Amygdala (tissue), 56 donors: ENCODE results near the gene MLST8.
"Not testable (repeated sequence)": the region's sequence is repeated elsewhere in the genome, so short reads cannot be mapped to it uniquely, and the experiment has no call there.

ENCODE experiments used
- DNase-seq, 56 donors: peaks; one replicate each; lab custom pipeline; 2025; lab: John Stamatoyannopoulos, UW

Gene MLST8

DNA sequence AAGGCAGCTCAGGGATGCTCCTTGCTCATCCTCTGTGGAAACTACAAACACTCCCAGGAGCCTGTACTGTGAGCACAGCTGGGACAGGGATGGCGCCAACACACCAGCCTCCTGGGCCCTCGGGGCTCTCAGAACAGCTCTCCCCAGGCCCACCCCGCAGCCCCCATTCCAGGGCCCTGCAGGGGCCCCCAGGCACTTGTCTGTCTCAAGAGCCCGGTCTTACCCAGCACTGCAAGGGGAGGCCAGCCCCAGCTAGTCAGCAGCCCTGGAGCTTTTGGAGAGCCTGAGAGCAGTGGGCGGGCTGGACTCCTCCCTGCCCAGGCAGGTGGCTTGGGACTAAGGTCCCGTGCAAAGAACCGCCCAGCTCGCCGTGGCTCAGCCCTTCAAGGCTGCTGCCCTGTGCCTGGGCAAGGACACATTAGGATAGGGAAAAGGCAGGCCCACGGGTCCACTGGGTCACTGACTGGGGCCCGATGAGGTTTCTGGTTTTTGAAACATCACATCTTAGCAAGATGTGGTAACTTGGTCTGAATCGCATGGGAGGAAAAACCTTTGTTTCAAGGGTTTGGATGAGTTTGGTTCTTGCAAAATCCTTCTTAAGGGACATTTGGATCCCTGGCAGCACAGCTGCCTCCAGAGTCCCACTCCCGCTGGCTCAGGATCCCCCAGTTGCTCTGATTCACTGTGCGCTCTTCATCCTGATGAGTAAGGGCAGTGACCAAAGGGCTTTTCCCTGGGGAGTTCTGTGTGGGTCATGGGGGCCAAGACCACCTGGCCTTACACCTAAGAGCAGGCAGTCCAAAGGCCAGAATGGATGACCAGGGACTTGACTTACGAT lies 33.8 kb downstream of the MLST8 start:
- no peak for DNase-seq

DNA sequence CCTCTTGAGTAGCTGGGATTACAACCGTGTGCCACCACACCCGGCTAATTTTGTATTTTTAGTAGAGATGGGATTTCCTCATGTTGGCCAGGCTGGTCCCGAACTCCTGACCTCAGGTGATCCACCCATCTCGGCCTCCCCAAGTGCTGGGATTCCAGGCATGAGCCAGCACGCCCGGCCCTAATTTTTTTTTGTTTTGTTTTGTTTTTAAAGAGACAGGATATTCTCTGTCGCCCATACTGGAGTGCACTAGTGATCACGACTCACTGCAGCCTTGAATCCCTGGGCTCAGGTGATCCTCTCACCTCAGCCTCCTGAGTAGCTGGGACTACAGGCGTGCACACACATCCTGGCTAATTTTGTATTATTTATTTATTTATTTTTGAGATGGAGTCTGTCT lies 35.1 kb downstream of the MLST8 start:
- not testable (repeated sequence) for DNase-seq

DNA sequence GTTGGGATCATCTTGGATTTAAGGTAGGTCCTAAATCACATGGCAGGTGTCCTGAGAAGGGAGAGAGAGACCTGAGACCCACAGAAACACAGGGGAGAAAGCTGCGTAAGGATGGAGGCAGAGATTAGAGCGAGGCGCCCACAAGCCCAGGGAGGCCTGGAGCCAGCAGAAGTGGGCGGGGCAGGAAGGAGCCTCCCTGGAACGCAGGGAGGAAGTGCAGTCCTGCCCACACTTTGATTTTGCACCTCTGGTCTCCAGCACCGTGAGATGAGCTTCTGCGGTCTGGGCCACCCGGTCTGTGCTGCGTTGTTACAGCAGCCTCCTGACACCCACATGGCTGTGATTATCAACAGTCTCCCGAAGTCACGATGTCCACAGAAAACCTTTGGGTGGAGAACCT lies 37.3 kb downstream of the MLST8 start:
- no peak for DNase-seq

DNA sequence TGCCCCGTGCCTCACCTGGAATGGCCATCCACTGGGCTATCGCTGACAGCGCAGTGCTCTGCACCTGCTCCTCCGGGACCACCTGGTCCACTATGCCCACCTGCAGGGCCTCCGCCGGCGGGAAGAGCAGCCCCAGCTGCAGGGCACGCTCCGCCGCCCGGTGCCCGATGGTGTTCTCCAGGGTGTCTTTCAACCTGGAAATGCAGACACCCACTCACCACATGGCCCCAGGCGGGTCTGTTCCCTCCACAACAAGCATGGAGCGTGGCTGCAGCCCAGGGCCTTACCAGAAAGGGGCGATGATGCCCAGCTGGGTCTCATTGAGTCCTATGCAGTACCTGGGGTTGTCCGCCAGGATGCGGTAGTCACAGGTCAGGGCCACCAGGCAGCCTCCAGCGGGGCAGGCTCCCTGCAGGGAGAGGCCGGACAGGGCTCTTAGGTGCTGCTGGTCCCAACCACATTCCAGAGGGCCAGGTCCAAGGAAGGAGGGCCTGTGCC lies 37.8 kb downstream of the MLST8 start:
- no peak for DNase-seq

DNA sequence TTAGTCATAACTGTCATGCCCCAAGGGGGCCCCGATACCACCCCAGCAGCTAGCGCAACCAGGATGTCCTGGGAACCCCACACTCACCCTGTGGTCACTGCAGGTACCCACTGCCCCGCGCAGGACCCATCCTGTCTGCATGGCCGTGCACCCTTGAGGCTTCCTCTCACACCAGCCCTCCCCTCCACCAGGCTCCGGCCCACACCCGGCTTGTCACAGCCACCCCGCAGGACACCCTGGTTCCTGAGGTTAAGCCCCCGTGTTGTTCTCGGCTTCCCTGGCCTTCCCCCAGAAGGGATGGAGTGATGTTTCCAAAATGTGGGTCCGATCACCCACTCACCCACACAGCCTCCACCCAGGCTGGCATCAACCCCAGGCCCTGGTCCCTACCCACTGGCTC lies 38.5 kb downstream of the MLST8 start:
- no peak for DNase-seq

DNA sequence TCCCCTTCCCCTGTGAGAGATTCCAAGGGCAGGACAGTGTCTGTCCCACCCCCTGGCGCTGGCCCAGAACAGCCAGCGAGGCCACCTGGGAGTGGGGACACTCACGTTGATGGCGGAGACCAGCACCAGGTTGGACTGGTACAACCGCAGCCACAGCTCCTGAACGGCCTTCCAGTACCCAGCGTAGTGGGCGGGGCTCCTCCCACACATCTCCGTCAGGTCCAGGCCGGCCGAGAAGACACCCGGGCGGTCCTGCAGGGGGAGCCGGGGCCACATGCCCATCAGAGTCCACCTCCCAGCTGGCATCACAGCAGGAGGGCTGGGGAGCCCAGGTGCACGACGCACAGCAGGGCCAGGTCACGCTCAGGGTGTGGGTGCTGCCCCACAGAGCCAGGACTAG lies 39.0 kb downstream of the MLST8 start:
- no peak for DNase-seq

DNA sequence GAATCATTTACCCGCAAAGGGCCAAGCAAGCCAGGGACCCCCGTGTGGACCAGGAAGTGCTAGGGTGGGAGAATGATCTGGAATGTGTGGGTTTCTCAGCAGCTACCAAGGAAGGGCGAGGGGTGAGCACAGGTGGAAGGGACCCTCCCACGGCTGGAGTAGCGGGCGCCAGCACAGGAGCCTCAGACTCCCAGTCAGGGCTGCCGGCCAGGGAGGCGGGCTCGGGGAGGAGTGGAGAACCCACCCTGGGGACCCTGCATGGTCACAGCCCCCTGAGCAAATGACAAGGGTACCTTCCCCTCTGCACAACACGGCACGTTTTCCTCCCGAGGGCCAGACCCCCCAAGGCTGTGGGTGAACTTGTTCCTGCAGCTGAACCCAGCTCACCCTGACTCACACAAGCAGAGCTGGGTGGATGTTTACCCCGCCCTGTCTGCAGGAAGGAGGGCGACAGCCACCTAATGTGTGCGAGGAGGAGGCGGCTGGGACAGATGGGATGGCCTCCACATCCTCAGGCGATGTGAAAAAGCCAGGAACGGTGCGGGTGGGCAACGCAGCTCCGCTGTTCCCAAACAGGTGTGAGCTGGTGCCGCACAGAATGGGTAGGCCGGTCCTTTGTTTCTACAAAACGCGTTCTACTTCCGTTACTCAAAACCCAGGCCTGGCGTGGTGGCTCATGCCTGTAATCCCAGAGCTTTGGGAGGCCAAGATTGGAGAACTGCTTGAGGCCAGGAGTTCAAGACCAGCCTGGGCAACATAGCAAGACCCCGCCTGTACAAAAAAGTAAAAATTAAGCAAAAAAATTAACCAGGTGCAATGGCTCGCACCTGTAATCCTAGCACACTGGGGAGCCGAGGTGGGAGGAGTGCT lies 39.9 kb downstream of the MLST8 start:
- DNase-seq, result no peak

DNA sequence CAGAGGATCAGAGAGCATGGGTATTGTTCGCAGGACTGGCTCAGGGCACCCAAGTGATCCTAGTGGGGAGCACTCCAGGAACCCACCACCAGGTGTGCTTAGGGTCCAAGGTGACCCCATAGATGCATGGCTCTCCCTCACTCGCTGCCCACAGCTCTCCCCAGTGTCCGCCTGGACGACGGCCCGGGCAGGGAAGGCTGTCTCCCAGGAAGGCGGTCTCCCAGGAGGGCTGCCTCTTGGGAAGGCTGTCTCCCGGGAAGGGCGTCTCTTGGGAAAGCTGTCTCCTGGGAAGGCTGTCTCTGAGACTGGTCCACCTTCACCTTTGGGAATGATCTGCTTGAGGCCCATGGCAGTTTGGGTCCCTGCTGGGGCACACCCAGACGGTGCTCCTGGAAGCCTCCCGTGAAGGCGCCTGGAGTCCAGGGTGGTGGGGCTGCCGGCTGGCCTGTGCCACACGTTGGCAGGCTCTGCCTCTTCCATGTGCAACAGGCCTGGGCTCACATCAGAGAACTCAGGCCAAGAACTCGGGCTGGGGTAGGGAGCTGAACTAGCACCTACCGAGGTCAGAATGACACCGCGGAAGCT lies 41.1 kb downstream of the MLST8 start:
- DNase-seq, result no peak

DNA sequence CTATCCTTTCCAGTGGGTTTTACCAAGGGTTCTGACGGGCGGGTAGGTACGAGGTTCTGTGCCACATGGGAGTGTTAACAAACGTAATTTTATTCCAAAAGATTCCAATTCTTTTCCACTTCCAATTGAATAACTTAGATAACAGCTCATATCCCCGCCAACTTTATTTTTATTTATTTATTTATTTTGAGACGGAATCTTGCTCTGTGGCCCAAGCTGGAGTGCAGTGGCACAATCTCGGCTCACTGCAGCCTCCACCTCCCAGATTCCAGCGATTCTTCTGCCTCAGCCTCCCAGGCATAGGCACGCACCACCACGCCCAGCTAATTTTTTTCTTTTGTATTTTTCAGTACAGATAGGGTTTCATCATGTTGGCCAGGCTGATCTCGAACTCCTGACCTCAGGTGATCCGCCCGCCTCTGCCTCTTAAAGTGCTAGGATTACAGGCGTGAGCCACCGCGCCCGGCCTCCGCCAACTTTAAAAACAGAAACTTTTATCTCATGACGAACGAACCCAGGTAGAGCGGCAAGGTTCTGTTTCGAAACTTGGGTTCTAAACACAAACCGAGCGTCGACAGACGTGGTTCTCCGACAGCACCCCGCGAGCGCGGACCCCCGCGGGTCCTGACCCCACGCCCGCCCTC lies 45.5 kb downstream of the MLST8 start:
- DNase-seq, result peak in 1 of 56 donors; percentile 12

DNA sequence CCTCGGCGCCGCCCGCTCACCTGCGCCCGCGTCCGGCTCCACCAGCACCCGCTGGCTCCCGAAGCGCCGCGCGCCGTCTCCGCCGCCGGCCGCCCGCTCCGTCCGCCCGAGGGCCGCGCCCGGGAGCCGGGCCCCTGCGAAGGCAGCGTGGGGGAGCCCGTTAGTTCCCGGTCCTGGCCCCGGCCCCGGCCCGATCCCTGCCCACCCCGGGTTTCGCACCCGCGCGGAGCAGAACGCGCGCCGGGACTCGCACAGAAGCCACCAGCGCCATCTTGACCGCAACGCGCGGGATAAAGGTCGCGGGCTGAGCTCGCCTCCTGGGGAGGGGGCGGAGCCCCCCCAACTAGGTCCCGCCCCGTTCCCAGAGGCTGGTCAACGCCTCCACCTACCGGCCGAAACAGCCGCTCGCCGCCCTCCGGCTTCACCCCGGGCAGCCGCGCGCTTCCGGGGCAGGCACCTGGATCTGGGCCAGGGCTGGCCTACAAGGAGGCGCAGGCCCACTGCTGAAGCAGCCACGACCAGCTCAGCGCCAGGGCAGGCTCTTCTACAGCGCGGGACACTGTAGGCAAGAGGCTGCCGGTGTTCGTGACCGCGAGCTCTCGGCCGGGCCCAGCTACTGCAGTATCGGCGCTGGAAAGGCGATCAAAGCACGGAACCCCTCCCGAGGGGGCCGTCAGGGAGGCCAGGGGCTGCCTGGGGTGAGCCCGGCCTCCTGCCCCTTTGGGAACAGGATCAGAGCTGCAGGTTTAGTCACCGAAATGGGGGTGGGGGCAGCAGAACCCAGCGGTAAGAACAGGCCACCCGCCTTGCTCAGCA lies 46.2 kb downstream of the MLST8 start, which contains the start of gene ECI1:
Gene ECI1, minus strand, starts transcription at position 292 of the 816 bp plus-strand sequence. Its CDS starts 21 bp downstream, at position 271.
- peak; percentile 44 to 95 (median 87) for DNase-seq

DNA sequence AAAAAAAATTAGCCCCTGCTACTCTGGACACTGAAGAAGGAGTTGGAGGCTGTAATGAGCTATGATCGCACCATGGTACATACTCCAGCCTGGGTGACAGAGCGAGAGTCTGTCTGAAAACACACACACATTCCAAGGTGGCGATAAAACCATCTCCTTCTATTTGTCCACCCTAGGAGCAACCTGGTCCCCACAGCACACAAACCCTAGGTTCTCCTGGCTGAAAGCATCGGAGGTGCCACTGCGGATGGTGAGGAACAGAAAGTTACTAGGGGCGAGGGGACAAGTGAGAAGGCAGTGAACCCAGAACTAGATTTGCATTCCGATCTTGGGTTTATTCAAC lies 47.5 kb downstream of the MLST8 start:
- no peak for DNase-seq

DNA sequence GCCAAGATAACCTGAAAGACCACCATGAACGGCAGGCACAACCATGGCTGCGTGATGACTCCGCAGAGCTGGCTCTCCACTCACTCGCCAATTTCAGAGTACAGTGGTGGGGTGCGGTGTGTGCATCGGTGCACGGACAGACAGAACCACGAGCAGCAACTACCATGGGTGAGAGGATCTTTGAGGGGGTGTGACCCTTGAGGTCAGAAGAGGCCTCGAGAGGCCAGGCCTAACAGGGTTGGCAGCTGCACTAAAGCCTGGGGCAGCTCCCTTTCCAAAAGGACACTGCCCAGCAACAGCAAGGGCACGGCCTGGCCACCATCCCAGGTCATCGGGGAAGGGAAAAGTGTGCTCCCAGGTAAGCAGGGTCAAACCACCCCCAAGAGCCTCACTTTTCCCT lies 48.0 kb downstream of the MLST8 start:
- no peak for DNase-seq

DNA sequence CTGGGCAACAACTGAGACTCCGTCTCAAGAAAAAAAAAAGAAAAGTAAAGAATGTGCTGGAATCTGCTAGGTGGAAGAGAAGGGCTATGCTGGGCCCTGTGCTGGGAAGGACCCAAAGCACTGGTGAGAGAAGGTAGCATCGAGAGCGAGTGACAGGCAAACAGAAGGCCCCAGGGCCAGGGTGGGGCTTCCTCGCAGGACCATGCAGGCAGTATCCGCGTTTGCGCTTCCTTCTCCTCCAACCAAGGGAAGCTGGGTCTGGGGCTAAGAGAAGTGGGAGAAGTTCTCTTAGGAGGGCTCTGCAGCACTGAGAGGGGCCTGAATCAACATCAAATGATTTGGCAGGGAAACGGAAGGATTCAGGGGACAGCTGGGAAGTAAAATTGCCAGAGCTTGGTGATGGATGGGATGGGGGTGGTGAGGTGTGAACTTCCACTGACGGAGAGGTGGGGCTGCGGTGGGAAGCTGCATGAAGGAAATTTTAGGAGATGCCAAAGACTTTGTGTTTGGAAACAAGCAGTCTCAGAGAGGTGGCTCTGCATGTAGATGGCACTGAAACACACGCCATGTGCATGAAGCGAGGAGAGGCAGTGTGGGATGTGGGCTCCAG lies 51.4 kb downstream of the MLST8 start:
- DNase-seq, result peak in 2 of 56 donors; percentile 14 to 17

DNA sequence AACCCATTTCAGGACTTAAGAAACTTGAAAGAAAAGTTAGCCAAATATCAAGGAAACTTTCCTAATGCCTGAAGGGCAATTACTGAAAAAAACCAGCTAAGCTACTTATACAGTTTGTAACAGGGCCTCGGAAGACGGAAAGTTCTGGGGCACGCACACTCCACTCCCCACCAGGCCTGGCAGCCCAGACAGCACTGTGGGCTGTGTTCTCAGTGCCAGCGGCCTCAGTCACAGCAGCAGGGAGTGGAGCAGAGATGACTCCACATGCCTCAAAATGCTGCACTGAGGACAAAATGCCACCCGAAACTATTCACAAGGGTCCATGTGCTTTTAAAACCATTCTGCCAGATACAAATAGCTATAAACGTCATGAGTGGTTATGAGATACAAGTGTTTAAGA lies 52.5 kb downstream of the MLST8 start:
- DNase-seq, result no peak

DNA sequence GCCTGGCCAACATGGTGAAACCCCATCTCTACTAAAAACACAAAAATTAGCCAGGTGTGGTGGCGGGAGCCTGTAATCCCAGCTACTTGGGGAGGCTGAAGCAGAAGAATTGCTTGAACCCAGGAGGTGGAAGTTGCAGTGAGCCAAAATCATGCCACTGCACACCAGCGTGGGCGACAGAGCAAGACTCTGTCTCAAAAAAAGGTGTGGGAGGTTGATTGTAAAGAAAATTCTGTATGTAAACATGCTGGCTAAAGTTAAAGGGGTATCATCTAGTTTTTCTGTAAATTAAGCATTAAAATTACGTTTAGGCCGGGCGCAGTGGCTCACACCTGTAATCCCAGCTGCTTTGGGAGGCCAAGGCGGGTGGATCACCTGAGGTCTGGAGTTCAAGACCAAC lies 53.3 kb downstream of the MLST8 start:
- not testable (repeated sequence) for DNase-seq
